ENCODE measurements around the gene ZNF654.
"Not testable (repeated sequence)": the region's sequence is repeated elsewhere in the genome, so short reads cannot be mapped to it uniquely, and the experiment has no call there.

ZNF654 gene

GRCh38 chr3:88142094-88142624 lies 83.1 kb downstream of the ZNF654 start:
- no peak for DNase-seq

GRCh38 chr3:88147261-88147660 lies 88.2 kb downstream of the ZNF654 start:
- no peak for DNase-seq

- DNase-seq: no peak
These were observed 89.6 kb downstream of the ZNF654 start for GRCh38 chr3:88148651-88149050.

GRCh38 chr3:88149101-88149508 lies 90.0 kb downstream of the ZNF654 start:
- peak; percentile 59 to 62 for DNase-seq

- DNase-seq: peak; percentile 90 to 95
These were observed 90.7 kb downstream of the ZNF654 start, which contains the start of gene C3orf38 for GRCh38 chr3:88149509-88150362. Gene C3orf38, plus strand, starts transcription at chr3:88149959. Its CDS starts 94 bp downstream, at chr3:88150053.

- peak in 1 of 2 experiments; percentile 2 for DNase-seq
These were observed 91.3 kb downstream of the ZNF654 start for GRCh38 chr3:88150371-88150770.

GRCh38 chr3:88150806-88151205 lies 91.8 kb downstream of the ZNF654 start:
- DNase-seq: no peak

- DNase-seq: no peak
These were observed 92.3 kb downstream of the ZNF654 start for GRCh38 chr3:88151358-88151757.

- no peak for DNase-seq
These were observed 93.8 kb downstream of the ZNF654 start for GRCh38 chr3:88152841-88153240.

GRCh38 chr3:88166419-88166971 lies 107.4 kb downstream of the ZNF654 start:
- DNase-seq: no peak

- DNase-seq: no peak
These were observed 108.1 kb downstream of the ZNF654 start for GRCh38 chr3:88167173-88167572.

- no peak for DNase-seq
These were observed 108.6 kb downstream of the ZNF654 start for GRCh38 chr3:88167704-88168103.

- DNase-seq: no peak
These were observed 109.1 kb downstream of the ZNF654 start for GRCh38 chr3:88168171-88168570.

GRCh38 chr3:88180398-88180999 lies 121.4 kb downstream of the ZNF654 start:
- no peak for DNase-seq

- not testable (repeated sequence) for DNase-seq
These were observed 123.3 kb downstream of the ZNF654 start for GRCh38 chr3:88182165-88182918.

- DNase-seq: no peak
These were observed 129.4 kb downstream of the ZNF654 start for GRCh38 chr3:88188436-88188835.

GRCh38 chr3:88189361-88189810 lies 130.3 kb downstream of the ZNF654 start:
- DNase-seq: no peak

GRCh38 chr3:88191872-88192409 lies 132.9 kb downstream of the ZNF654 start:
- no peak for DNase-seq

- DNase-seq: no peak
These were observed 133.6 kb downstream of the ZNF654 start for GRCh38 chr3:88192631-88193030.

Measured in SHP77 (cell line).